Measurements from ENCODE around the gene TMEM87A.

DNA sequence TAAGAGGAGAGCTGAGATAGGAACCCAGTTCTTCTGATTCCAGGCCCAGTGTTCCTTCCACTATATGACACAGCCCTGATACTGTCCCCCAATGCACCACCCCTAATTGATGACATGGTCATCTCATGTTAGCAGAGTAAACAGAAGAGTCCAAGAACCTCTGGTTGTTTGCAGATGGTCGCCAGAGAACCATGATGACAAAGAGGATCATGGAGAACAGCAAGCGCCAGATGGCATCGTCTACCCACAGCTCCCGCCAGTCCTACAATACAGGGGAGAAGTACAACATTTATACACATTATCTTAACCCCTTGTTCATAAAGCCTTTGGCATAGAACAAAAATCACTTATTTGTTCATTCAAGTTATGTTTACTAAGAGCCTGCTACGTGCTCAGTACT lies 46.6 kb downstream of the TMEM87A start:
- no peak for TF ChIP-seq POLR2AphosphoS5 (IDR thresholded peaks at IDR 0.05)
- no peak for TF ChIP-seq CTCF (IDR thresholded peaks at IDR 0.05 in 8 of 11, conservative IDR thresholded peaks at IDR 0.05 in 3 of 11)

Measured in spleen (tissue), 7 donors.